AG04450 (cell line): ENCODE measurements around the gene IRAK4. TPM values are rescaled to one million over a fixed set of nuclear protein-coding genes. Genes with fewer than 3 reads are reported as not detected.
"Not testable (repeated sequence)": the region's sequence is repeated elsewhere in the genome, so short reads cannot be mapped to it uniquely, and the experiment has no call there.

Experiments used
- CTCF ChIA-PET: fragments of 300-600, 350-600 bp; formaldehyde crosslinking; extraction: SDS; loops from one replicate; lab custom pipeline; 2022; ENCODE audit warnings: antibody characterized with exemption, inconsistent platforms; lab: Charles Lee
- POLR2A ChIA-PET: fragments of 350-600 bp; formaldehyde crosslinking; extraction: SDS; loops from one replicate; lab custom pipeline; 2021; ENCODE audit warnings: antibody characterized with exemption, inconsistent platforms; lab: Yijun Ruan, JAX
- DNase-seq: peaks from one replicate; pipeline ENCODE4 v3.0.0-alpha.2; 2011; ENCODE audit warnings: low read depth, low spot score
- H3K27ac ChIP-seq: one replicate; pipeline ENCODE4 v1.5.1; 2012; ENCODE audit warnings: low read depth, low read length, control low read depth
- H3K27me3 ChIP-seq: one replicate; pipeline ENCODE4 v1.6.0; 2012; ENCODE audit warnings: low read length; ENCODE audit not compliant: control insufficient read depth, insufficient read depth
- H3K4me3 ChIP-seq: 2 replicates; pipeline ENCODE4 v1.5.1; 2011; ENCODE audit warnings: mild to moderate bottlenecking, low read depth, low read length, control low read depth
- H3K9me3 ChIP-seq: 2 replicates; pipeline ENCODE4 v1.5.1; 2012; ENCODE audit warnings: low read length; ENCODE audit not compliant: control insufficient read depth, insufficient read depth
- CTCF ChIP-seq: IDR thresholded peaks from 2 replicates; pipeline ENCODE4 v1.5.1; 2011; ENCODE audit warnings: low read depth, low read length, control low read depth, inconsistent platforms
- polyA plus RNA-seq: library from polyadenylated mRNA; depleted of rRNA; stranded (reverse); fragments of >200 nt; gene quantifications from 2 replicates; pipeline ENCODE4 v1.2.3, GENCODE V29; 2011

IRAK4 gene
- polyA plus RNA-seq, 1 experiment = 29.4 TPM

DNA sequence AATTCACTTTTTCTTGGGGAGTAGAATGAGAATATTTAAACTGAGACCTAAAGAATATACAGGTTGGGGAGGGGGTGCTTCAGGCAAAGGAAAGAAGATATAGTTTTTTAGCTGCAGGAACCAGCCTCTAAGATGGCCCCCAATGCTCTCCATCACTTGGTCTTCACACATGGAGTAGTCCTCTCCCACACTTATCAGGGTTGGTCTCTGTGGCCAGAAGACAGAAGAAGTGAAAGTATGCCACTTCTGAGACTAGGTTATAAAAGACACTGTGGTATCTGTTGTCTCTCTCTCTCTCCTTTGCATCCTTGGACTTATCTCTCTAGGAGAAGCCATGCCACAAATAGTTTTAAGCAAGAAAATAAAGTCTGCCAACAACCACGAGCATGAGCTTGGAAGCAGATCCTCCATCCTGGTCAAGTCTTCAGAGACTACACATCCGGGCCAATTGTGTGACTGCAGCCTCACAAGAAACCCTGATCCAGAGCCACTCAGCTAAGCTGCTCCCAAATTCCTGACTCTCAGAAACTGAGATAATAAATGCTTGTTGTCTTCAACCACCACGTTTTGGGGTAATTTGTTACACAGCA, 18.1 kb upstream of the IRAK4 start:
- Histone ChIP-seq H3K9me3 (peaks cover 4% of the 10 kb centered on the region; the same call in 1 of the 2 replicates), H3K27ac (no peak overlapping the region), H3K4me3 (no peak overlapping the region), H3K27me3 (no peaks in the 10 kb centered on the region)
- ChIA-PET CTCF (no interaction called here), POLR2A (no interaction called here)
- no peak for TF ChIP-seq CTCF
- DNase-seq = no peak

DNA sequence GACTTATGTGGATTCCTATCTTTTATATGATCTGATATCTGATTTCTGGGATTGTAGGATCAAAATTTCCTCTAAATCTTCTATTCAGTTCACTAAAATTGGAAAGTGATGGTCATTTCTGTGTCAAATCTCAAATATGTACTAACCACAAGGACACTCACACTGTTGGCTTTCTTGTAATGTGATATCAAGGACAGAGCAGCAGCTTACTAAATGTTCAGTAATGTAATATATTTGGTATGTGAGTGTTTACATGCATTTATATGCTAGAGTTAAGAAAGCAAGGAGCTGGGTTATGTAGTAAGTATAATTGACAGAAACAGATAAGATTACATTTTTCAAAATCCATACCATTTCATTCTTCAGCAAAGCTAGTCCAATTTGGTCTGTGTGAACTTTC, 16.6 kb upstream of the IRAK4 start:
- ChIA-PET POLR2A (interaction anchor here (0.9 to 1.0 kb wide), 3 partner anchors 16 to 64 kb away, joined by 3 to 7 read pairs (median 3); partner anchors contain the start of gene TWF1), CTCF (interaction anchor here (1.0 to 1.4 kb wide), 2 partner anchors 17 to 141 kb away, joined by 5 to 11 read pairs; partner anchors contain the start of genes IRAK4 and PUS7L)
- Histone ChIP-seq H3K9me3 (peaks cover 4% of the 10 kb centered on the region; the same call in 1 of the 2 replicates), H3K4me3 (no peak overlapping the region), H3K27me3 (no peaks in the 10 kb centered on the region), H3K27ac (no peak overlapping the region)
- no peak for DNase-seq
- TF ChIP-seq CTCF = no peak

GRCh38 chr12:43744826-43745225, 13.9 kb upstream of the IRAK4 start:
- no peaks in the 10 kb centered on the region for H3K27me3 ChIP-seq
- no peak for TF ChIP-seq CTCF
- no peak for DNase-seq
- POLR2A ChIA-PET = no interaction called here
- no peak overlapping the region for H3K27ac ChIP-seq
- CTCF ChIA-PET = interaction anchor here (0.5 kb wide), 1 partner anchor 21 kb away, joined by 4 read pairs; no protein-coding TSS in a partner anchor
- no peak overlapping the region for H3K4me3 ChIP-seq
- peaks cover 4% of the 10 kb centered on the region; the same call in 1 of the 2 replicates for H3K9me3 ChIP-seq

DNA sequence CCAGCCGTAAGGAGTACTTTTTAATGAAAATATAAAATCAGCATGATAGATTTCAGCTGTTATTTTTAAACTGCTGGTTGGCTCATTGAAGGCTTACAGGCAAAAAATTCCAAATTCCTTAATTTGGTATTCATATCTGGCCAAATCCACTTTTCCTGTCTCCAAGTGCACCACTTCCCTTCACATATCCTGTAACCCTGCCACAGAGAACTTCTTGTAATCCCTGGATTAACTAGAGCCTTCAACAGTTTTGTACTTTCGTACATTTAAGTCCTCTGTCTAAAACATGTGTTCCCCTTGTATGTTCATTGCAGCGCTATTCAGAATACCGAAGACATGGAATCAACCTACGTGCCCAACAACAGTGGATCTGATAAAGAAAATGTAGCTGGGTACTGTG, 9.7 kb upstream of the IRAK4 start:
- CTCF ChIA-PET = interaction anchor here (0.9 to 1.0 kb wide), 3 partner anchors 11 to 304 kb away, joined by 3 read pairs; no protein-coding TSS in a partner anchor
- DNase-seq = no peak
- TF ChIP-seq CTCF = no peak
- Histone ChIP-seq H3K27me3 (no peaks in the 10 kb centered on the region), H3K27ac (no peak overlapping the region), H3K4me3 (no peak overlapping the region), H3K9me3 (peaks cover 4% of the 10 kb centered on the region; the same call in 1 of the 2 replicates)
- POLR2A ChIA-PET = no interaction called here

- CTCF ChIA-PET = no interaction called here
- no peaks in the 10 kb centered on the region for H3K27me3 ChIP-seq
- TF ChIP-seq CTCF = no peak
- no peak overlapping the region for H3K4me3 ChIP-seq
- H3K9me3 ChIP-seq = no peaks in the 10 kb centered on the region
- no peak overlapping the region for H3K27ac ChIP-seq
- POLR2A ChIA-PET = no interaction called here
- no peak for DNase-seq
Measured at GRCh38 chr12:43750814-43751213, 7.9 kb upstream of the IRAK4 start.

- POLR2A ChIA-PET = not testable (repeated sequence)
Measured at GRCh38 chr12:43751360-43751759, 7.4 kb upstream of the IRAK4 start.

More at GRCh38 chr12:43751360-43751759, 7.4 kb upstream of the IRAK4 start:
- CTCF ChIA-PET, H3K27ac ChIP-seq, H3K9me3 ChIP-seq, H3K27me3 ChIP-seq, DNase-seq, H3K4me3 ChIP-seq: not testable (repeated sequence)
